ENCODE results near the gene NPAS3. TPM values are rescaled to one million over a fixed set of nuclear protein-coding genes. Genes with fewer than 3 reads are reported as not detected.

Gene NPAS3
- total RNA-seq, 1 experiment from 2014 or later: not detected

GRCh38 chr14:33696165-33696564 is 757.5 kb downstream of the NPAS3 start (continued):
- no peak for TF ChIP-seq CTCF (IDR thresholded peaks at IDR 0.05 in 2 of 3, conservative IDR thresholded peaks at IDR 0.05 in 1 of 3; ENCODE audit: borderline replicate concordance in 1 of 3, insufficient read depth in 1 of 3, low read depth in 2 of 3, low read length in 2 of 3)
- no peak for TF ChIP-seq YY1 (IDR thresholded peaks at IDR 0.05; ENCODE audit: extremely low read depth, insufficient replicate concordance, low read depth, low read length)
- TF ChIP-seq, protein P1, sequence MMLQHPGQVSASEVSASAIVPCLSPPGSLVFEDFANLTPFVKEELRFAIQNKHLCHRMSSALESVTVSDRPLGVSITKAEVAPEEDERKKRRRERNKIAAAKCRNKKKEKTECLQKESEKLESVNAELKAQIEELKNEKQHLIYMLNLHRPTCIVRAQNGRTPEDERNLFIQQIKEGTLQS (IDR thresholded peaks at IDR 0.05): no peak
- no peak for TF ChIP-seq JUND (IDR thresholded peaks at IDR 0.05)
- TF ChIP-seq POLR2A (IDR thresholded peaks at IDR 0.05; ENCODE audit: borderline replicate concordance, extremely low read depth, insufficient read depth, insufficient read length): no peak

DNA sequence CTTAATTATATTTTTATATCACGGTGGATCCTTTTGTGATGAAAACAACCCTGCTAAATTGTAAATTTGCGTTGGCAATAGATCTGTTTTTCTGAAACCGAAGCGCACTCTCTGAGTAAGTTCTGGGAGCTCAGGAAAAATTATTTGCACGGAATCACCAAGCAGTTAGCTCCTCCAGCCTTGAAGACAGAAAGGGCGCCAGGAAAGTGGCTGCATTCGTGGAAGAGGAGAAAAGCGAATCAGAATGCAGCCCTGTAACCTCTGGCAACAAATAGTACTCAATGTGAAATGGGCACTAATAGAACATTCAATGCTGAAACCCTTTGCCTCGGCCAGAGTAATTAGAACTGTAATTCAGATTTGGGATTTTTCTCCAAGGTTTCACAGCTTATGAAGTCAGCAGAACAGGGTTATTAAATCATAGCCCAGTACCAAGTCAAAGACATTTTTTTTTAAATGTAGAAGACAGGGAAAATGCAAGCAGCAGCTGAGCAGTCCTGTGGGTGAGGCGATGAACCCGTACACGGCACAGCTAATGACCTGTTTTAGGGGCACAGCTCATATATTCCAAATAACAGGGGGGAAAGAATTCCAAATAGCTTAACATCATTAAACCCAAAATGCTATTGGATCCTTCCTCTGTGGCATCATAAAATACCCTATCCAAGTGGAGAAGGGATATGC is 760.8 kb downstream of the NPAS3 start:
- ChIA-PET POLR2A (no interaction called here), RAD21 (ENCODE audit: low non-redundant PET in 1 of 2, low total read pairs in 2 of 2, uncharacterized antibody in 2 of 2, unreplicated experiment in 2 of 2) (no interaction called here), CTCF (no interaction called here)
- no peak for ATAC-seq
- Histone ChIP-seq H3K27ac (ENCODE audit: low read depth, low read length) (no peak overlapping the region), H3K4me2 (ENCODE audit: low read length) (no peak overlapping the region), H3K9me2 (ENCODE audit: insufficient read depth) (no peaks in the 10 kb centered on the region), H3K36me3 (ENCODE audit: control insufficient read depth in 1 of 2, insufficient read depth in 2 of 2, low read length in 2 of 2) (no peaks in the 10 kb centered on the region), H2AFZ (ENCODE audit: low read depth, low read length, poor library complexity, severe bottlenecking) (no peak overlapping the region), H4K20me1 (ENCODE audit: insufficient read depth) (no peaks in the 10 kb centered on the region), H3K27me3 (ENCODE audit: insufficient read depth, low read length) (peaks cover 37% of the 10 kb centered on the region), H3K9ac (ENCODE audit: low read length) (no peak overlapping the region), H3K79me2 (ENCODE audit: insufficient read depth, low read length) (no peaks in the 10 kb centered on the region), H3K9me3 (ENCODE audit: control insufficient read depth in 1 of 2, insufficient read depth in 1 of 2, low read depth in 1 of 2, low read length in 2 of 2) (no peaks in the 10 kb centered on the region), H3K4me1 (ENCODE audit: control insufficient read depth in 1 of 2, insufficient read depth in 2 of 2, low read length in 2 of 2) (no peaks in the 10 kb centered on the region), H3K4me3 (replicated peaks in 1 of 2; ENCODE audit: low read depth in 1 of 2, low read length in 2 of 2) (no peak overlapping the region)
- intact Hi-C loops (cut with micrococcal nuclease): no loop called here
- DNase-seq (ENCODE audit: low read depth, low spot score): no peak
- no TSS peak for BruUV-seq (replicated peaks)
- TF ChIP-seq ELF1 (IDR thresholded peaks at IDR 0.05; ENCODE audit: borderline replicate concordance, low read depth) (no peak), SIN3A (IDR thresholded peaks at IDR 0.05; ENCODE audit: low read depth) (no peak), SP1 (IDR thresholded peaks at IDR 0.05; ENCODE audit: low read depth) (no peak), CTCF (IDR thresholded peaks at IDR 0.05 in 2 of 3, conservative IDR thresholded peaks at IDR 0.05 in 1 of 3; ENCODE audit: borderline replicate concordance in 1 of 3, insufficient read depth in 1 of 3, low read depth in 2 of 3, low read length in 2 of 3) (no peak), EGR1 (IDR thresholded peaks at IDR 0.05; ENCODE audit: low read depth) (no peak), CBX3 (IDR thresholded peaks at IDR 0.05; ENCODE audit: low read depth) (no peak), MAX (IDR thresholded peaks at IDR 0.05) (no peak), YY1 (IDR thresholded peaks at IDR 0.05; ENCODE audit: extremely low read depth, insufficient replicate concordance, low read depth, low read length) (no peak), POLR2A (IDR thresholded peaks at IDR 0.05; ENCODE audit: borderline replicate concordance, extremely low read depth, insufficient read depth, insufficient read length) (no peak), POLR2AphosphoS5 (IDR thresholded peaks at IDR 0.05; ENCODE audit: low read depth, low read length) (no peak), RAD21 (IDR thresholded peaks at IDR 0.05; ENCODE audit: low read depth) (no peak), TCF7L2 (IDR thresholded peaks at IDR 0.05; ENCODE audit: borderline replicate concordance, extremely low read depth, insufficient read depth, insufficient read length) (no peak), ZNF274 (IDR thresholded peaks at IDR 0.05; ENCODE audit: low read depth, low read length) (no peak), SRF (IDR thresholded peaks at IDR 0.05; ENCODE audit: low read depth) (no peak)
- TF ChIP-seq, protein P2, sequence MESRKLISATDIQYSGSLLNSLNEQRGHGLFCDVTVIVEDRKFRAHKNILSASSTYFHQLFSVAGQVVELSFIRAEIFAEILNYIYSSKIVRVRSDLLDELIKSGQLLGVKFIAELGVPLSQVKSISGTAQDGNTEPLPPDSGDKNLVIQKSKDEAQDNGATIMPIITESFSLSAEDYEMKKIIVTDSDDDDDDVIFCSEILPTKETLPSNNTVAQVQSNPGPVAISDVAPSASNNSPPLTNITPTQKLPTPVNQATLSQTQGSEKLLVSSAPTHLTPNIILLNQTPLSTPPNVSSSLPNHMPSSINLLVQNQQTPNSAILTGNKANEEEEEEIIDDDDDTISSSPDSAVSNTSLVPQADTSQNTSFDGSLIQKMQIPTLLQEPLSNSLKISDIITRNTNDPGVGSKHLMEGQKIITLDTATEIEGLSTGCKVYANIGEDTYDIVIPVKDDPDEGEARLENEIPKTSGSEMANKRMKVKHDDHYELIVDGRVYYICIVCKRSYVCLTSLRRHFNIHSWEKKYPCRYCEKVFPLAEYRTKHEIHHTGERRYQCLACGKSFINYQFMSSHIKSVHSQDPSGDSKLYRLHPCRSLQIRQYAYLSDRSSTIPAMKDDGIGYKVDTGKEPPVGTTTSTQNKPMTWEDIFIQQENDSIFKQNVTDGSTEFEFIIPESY (IDR thresholded peaks at IDR 0.05; ENCODE audit: extremely low read depth, insufficient replicate concordance, low read length): no peak
- TF ChIP-seq, protein P1 (IDR thresholded peaks at IDR 0.05): no peak
